ENCODE measurements around the gene CPSF7.

The CPSF7 gene

GRCh38 chr11:61380884-61381283 is 48.9 kb downstream of the CPSF7 start:
- no peak for FAIRE-seq

GRCh38 chr11:61378713-61379313 is 51.0 kb downstream of the CPSF7 start:
- FAIRE-seq, result no peak

- FAIRE-seq, result no peak
Measured at GRCh38 chr11:61377461-61378160, 52.2 kb downstream of the CPSF7 start.

DNA sequence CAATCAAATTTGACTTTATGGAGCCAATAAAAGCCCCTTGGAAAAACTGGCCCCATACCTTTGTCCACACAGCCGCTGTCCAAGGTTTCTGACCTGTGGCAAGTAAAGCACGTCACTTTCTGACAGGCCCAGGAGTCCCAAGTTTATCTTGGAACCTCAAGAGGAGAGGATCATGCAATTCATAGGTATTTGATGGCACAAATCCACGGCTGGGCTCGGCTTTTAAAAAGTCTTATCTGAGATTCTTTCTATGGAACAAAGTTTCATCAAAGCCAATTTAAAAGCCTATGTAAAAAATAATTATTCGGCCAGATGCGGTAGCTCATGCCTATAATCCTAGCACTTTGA is 54.0 kb downstream of the CPSF7 start:
- FAIRE-seq, result no peak

GRCh38 chr11:61372659-61373420 is 56.9 kb downstream of the CPSF7 start:
- no peak for FAIRE-seq

GRCh38 chr11:61370349-61371005 is 59.3 kb downstream of the CPSF7 start:
- FAIRE-seq, result no peak

- FAIRE-seq, result no peak
Measured at GRCh38 chr11:61369372-61370348, 60.1 kb downstream of the CPSF7 start.

GRCh38 chr11:61368646-61369045 is 61.1 kb downstream of the CPSF7 start:
- no peak for FAIRE-seq

DNA sequence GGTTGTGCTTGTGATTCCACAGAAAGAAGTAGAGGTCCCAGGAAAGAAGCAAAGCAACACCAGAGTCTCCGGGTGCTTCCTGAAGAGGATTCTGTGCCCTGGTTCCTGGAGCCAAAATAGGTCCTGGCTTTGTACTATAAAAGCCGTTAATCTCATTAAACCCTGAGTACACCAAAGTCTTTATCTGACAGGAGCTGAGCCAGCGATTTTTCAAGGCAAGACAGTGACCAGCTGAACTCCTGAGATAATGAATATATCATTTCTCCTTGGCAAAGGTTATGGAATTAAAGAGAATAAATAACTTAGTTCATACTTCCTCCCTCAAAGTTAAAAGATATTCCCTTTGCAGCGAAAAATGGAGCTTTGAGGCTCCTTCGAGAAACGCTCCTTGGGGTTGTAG is 62.4 kb downstream of the CPSF7 start:
- no peak for FAIRE-seq

- FAIRE-seq, result no peak
Measured at GRCh38 chr11:61364012-61364675, 65.6 kb downstream of the CPSF7 start.

GRCh38 chr11:61362542-61362875 is 67.3 kb downstream of the CPSF7 start:
- no peak for FAIRE-seq

DNA sequence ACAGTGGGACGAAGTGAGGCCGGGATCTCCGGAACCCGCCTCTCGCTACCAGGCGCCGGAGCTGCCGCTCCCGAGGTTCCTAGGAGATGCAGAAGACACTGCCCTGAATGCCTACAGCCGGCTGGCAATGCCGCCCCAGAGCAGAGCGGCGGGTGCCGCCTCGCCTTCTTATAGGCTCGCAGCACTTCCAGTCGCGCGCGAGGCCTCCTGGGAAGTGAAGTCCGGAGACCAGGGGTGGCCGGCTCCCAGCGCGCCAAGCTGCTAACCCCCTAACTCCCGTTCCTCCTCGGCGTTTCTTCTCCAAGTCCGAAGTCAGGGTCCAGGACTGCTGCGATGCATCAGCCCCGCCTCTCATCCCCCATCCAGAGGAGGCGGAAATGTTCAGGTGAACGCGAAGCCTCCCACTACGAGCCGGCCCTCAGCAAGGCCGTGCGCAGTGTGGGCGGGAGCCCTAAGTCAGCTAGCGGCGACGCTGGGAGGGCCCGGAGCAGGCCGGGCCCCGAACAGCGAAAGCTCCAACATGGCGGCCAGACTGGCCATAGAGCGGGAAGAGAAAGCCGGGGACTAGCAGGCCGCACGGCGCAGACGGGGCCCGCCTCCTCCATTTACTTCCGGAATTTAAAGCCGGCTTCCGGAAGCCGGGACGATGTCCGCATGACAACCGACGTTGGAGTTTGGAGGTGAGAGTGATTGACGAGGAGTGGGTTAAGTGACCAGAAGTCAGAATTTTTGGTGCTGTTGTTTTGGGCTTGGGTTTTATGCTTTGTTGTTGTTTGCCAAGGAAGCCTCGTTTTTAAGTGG is 67.8 kb downstream of the CPSF7 start, which contains the start of the genes CYB561A3 and TMEM138:
Gene CYB561A3, minus strand, starts transcription at position 142 of the 801 bp plus-strand sequence. CDS start 5,169 bp downstream, outside the sequence.
Gene TMEM138, plus strand, starts transcription at position 634 of the 801 bp plus-strand sequence. CDS start 2,017 bp downstream, outside the sequence.
- peak; percentile 72 for FAIRE-seq

DNA sequence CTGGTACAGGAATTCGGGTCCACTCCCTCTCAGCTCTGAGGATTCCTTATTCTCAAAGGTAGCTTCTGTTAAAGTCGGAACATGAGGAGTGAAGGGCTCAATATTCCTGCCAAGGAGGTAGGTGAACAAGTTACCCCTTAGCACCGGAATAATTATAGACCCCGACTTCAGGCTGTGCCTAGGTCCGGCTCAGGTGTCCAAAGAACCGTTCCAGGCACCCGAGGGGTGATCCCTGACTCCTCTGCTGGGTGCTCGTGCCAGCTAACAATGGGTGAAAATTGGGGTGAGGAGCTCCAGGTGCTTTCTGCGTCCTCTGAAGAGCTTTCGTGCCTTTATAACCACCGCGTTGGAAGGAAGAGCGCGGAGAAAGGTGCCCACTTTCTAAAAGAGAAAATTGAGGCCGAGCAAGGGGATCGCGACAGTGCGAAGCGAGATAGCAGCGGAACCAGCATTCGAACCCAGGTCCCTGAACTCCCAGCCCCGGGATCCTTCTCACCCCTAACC is 68.5 kb downstream of the CPSF7 start:
- FAIRE-seq, result no peak

GRCh38 chr11:61359516-61359915 is 70.3 kb downstream of the CPSF7 start:
- FAIRE-seq, result no peak

DNA sequence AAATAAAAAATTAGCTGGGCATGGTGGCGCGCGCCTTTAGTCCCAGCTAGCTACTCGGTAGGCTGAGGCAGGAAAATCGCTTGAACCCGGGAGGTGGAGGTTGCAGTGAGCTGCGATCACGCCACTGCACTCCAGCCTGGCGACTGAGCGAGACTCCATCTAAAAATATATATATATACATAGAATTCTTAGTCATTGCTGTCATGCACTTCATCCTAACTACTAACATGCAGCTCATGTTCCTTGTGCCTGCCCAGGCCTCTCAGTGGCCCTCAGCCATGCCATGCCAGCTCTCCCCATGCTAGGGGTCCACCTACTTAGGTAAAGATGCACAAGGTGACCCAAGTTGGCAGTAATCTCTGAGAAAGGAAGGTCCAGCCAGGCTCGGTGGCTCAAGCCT is 71.2 kb downstream of the CPSF7 start:
- FAIRE-seq, result no peak

DNA sequence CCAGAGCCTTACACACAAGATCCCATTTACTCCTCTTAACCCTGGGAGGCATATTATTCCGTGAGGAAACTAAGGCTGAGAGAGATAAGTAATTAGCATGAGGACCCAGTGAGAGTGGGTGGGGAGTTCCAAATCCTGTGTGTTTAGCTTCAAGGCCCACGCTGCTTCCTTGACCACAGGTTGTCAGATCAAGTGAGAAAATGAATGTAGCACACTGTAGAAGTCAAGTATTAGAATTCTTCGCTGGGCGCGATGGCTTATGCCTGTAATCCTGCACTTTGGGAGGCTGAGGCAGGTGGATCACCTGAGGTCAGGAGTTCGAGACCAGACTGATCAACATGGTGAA is 71.9 kb downstream of the CPSF7 start:
- no peak for FAIRE-seq

GRCh38 chr11:61357233-61357893 is 72.4 kb downstream of the CPSF7 start:
- FAIRE-seq, result no peak

- no peak for FAIRE-seq
Measured at GRCh38 chr11:61356706-61357105, 73.1 kb downstream of the CPSF7 start.

- no peak for FAIRE-seq
Measured at GRCh38 chr11:61354208-61354607, 75.6 kb downstream of the CPSF7 start.

All from A204.1 (cell line).